HG03135 (cell line): ENCODE measurements around the gene UCN3.
"Not testable (repeated sequence)": the region's sequence is repeated elsewhere in the genome, so short reads cannot be mapped to it uniquely, and the experiment has no call there.

Experiments used
- ATAC-seq: cut with Tn5 transposase; IDR thresholded peaks from one replicate; pipeline ENCODE4 v1.9.1; 2021; ENCODE audit warnings: mild to moderate bottlenecking, moderate library complexity; ENCODE audit not compliant: unreplicated experiment

The UCN3 gene

DNA sequence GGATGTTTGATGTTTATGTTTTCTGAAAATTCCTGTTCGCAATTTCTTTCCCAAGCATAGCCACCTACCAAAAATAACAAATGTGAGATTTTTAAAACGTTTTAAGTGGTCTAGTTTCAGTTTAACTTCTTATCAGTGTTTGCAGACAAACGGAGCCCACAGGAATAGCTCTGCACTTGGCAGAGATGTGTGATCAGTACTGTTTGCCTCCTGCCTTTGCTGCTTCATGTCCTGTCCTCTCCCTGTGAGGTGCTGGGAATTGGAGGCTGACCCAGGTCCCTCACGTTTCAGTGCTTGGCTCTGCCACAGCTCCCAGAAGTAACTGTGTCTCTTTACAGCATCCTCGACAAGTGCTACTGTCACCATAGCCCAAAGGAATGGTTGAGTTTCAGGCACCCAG is 1.2 kb downstream of the UCN3 start:
- ATAC-seq = no peak

DNA sequence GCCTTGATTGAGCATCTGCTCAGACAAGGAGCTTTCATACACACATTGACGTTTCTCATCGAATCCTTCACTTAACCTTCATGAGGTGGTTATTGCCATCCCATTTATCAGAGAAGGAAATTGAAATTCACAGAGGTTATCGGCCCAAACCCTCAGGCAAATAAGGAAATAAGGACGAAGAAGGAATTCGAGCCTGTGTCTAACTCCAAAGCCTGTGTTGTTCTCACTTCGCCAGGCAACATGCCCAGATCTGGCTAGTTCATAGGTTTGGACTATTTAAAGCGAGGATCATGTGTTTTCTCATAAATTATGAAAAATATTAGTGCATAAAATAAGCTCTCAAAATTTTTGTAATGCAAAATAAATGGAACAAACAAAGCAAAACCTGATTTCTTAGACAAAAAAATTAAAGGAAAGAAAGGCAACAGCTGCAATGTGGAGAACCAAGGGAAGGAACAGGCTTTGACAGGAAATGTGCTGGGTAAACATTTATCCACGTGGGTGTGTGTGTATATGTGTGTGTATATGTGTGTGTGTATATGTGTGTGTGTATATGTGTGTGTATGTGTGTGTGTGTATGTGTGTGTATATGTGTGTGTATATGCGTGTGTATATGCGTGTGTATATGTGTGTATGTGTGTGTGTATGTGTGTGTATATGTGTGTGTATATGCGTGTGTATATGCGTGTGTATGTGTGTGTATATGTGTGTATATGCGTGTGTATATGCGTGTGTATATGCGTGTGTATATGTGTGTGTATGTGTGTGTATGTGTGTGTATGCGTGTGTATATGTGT is 4.8 kb downstream of the UCN3 start:
- no peak for ATAC-seq

- ATAC-seq = no peak
Observed at GRCh38 chr10:5370493-5371352, 6.0 kb downstream of the UCN3 start.

GRCh38 chr10:5373307-5373706 is 8.5 kb downstream of the UCN3 start:
- no peak for ATAC-seq

DNA sequence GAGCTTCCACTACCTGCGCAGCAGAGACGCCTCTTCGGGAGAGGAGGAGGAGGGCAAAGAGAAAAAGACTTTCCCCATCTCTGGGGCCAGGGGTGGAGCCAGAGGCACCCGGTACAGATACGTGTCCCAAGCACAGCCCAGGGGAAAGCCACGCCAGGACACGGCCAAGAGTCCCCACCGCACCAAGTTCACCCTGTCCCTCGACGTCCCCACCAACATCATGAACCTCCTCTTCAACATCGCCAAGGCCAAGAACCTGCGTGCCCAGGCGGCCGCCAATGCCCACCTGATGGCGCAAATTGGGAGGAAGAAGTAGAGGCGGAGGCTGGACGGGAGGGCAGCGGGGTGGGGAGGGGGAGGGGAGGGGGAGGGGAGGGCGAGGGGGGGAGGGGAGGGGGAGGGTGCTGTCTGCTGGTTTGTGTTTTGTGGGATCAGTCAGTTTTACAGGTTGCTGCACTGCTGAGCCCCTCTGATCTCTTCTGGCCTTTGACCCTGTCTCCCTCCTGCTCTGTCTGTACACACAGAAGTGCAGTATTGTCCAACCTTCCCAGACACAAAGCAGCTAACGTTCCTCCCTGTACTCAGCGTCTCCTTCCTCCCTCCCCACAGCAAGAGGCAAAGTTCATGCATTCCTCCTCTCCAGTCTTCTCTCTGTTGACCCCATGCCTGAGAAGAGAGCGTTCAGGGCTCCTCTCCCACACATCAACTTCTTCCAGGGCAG is 9.3 kb downstream of the UCN3 start:
- ATAC-seq = no peak

GRCh38 chr10:5376450-5376849 is 11.7 kb downstream of the UCN3 start:
- no peak for ATAC-seq

GRCh38 chr10:5379202-5379601 is 14.4 kb downstream of the UCN3 start:
- not testable (repeated sequence) for ATAC-seq

- not testable (repeated sequence) for ATAC-seq
Observed at GRCh38 chr10:5380395-5380794, 15.6 kb downstream of the UCN3 start.

- no peak for ATAC-seq
Observed at GRCh38 chr10:5381187-5381586, 16.4 kb downstream of the UCN3 start.

DNA sequence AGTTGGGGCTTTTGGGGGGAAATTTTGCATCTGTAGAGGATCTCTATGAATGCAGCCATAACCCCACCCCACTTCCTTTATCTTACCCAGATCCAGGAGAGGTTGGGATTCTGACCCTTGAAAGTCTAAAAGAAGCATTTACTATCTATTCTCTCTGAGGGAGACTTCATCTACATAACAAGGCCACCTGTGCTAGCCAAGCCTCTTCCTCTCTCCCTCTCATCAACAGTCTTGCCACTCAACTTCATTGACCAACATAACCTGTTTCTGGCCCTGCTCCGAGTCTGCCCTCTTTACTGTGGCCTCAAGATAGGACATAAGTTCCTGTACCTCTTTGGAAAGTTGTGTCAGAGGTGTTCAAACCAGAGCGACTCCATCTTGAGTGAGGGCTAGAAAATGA is 20.5 kb downstream of the UCN3 start:
- no peak for ATAC-seq

DNA sequence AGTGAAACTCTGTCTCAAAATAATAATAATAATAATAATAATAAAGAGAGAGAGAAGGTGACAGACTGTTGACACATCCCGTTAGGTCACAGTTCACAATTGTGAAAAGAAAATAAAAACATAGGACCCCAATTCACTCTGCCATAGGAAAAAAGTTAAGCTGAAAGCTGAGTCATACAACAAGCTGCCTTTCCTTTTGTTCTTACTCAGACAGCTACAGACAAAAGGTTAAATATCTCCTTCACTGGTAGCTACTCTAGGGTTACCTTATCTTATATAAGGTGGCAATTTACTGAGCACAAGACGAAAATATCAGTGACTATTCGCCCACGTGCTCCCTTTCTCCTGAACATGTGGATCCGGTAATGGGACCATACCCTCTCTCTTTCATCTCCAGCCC is 22.4 kb downstream of the UCN3 start:
- ATAC-seq = no peak

DNA sequence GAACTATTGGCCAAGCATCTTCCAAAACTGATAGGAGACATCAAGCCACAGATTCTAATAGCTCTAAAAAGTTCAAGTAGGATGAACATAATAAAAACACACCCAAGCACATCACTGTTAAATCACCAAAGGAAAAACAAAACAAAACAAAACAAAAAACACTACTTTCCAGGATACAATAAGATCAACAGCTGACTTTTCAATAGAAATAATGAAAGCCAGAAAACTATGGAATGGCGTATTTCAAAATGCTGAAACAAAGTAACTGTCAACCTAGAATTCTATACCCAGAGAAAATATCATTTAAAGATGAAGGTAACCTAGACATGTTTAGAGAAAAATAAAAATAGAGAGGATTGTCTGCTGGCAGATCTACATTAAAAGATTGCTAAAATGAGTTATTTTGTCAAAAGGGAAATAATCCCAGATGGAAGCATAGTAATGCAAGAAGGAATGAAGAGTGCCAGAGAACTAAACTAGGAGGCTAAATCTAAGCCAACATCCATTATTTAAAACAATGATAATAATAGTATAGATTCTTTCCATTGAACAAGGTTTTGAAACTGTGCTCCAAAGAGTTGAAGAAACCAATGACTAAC is 25.9 kb downstream of the UCN3 start:
- no peak for ATAC-seq

DNA sequence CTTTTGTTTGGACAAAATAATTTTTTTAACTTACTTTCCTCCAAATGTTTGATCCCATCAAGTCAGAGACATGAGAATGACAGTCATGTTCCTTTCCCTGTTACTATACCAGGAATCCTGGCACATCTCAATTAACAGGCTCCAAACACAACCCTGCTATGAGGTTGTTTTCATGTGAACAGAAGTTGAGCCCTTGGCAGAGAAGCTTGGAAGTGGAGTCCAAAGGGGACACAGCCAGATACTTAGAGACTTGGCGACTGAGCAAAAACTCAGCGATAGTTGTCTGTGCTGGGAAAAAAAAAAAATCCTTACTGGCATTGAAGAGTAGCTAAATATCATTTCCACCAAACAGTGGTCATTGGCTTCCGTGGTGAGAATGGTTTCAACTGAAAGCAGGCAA is 27.0 kb downstream of the UCN3 start:
- ATAC-seq = no peak

GRCh38 chr10:5393529-5393928 is 28.8 kb downstream of the UCN3 start:
- ATAC-seq = no peak

GRCh38 chr10:5395168-5395567 is 30.4 kb downstream of the UCN3 start:
- ATAC-seq = no peak

DNA sequence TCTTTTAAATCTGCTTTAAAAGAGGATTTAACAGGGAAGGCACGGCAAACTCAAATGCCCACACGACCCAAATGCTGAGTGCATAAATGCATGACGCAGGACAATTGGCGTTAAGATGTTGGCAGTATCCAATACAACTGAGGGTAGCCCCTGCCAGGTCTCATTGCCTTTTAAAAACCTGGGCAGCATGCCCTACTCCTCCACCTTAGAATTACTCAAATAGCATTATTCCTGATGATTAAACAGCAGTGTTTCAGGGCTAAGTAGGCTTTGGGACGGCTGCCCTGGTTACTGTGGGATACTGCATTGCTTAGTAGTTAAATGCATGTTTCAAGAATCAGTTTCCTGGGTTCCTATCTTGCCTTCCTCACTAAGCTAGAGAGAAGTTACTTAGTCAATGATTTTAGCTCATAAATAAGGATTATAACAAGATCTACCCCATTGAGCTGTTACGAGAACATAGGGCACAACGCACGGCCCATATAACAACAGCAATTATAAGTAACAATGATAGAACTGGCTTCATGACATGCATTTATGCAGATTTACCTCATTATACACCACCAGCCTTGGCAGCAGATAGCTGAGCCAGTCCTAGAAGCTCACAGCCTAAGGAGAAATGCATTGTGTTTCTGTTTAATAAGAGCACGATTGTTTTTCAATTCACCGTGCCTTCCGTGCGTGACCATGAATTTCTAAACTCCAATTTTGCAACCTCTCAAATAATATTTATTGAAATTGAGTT is 32.0 kb downstream of the UCN3 start:
- ATAC-seq = no peak

- no peak for ATAC-seq
Observed at GRCh38 chr10:5399332-5399731, 34.6 kb downstream of the UCN3 start.

DNA sequence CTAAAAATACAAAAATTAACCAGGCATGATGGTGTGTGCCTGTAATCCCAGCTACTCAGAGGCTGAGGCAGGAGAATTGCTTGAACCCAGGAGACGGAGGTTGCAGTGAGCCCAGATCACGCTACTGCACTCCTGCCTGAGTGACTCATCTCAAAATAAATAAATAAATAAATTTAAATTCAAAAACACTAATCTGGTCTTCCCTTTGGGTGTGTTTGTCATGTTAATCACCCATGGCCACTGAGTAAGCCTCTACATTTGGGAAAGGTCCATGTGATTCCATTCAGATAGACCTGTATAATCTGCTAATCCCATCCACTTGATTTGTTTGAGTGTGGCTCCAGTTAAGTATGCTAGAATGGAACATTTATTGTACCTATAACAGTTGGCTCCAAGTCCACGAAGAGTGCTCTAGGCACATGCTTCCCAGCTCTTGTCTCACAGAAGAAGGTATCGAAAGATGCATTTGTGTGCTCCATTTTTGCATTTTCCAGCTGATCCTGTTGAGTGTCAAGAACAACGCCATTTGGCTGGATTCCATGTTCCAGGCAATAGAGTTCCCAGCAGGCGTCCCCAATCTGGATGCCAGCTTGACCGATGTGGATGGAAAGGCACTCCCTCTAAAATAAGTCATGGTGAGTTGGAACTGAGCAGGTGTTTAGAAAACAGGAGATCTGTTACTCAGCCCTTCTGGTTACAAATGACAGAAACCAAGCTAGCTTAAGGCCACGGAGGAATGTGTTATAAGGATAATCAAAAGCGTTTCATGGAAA is 35.9 kb downstream of the UCN3 start:
- ATAC-seq = no peak

DNA sequence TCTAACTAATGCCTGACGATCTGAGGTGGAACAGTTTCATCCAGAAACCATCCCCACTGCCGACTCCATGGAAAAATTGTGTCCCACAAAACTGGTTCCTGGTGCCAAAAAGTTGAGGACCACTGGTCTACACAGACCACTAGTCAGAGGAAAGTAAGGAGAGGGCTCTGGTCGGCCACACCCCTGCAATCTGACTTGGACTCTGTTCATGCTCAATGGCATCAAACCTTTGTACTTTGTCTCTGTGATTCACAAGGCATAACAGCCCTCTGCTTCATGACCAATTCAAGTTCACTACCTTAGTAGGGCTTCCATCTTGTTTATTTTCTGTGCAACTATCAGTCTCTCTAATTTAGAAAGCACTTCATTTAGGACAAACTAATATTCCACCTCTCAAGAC is 38.0 kb downstream of the UCN3 start:
- ATAC-seq = no peak
